Measurements from ENCODE around the gene RELB.

- TF ChIP-seq ELK1 (IDR thresholded peaks at IDR 0.05; ENCODE audit: low read depth, low read length) (no peak), CTCF (IDR thresholded peaks at IDR 0.05) (peak; percentile 84), E2F6 (IDR thresholded peaks at IDR 0.05; ENCODE audit: borderline replicate concordance, low read depth) (no peak), SREBF2 (IDR thresholded peaks at IDR 0.05) (no peak), CHD2 (IDR thresholded peaks at IDR 0.05; ENCODE audit: low read length, partially characterized antibody) (no peak), MAX (IDR thresholded peaks at IDR 0.05) (no peak), NR3C1 (IDR thresholded peaks at IDR 0.05) (no peak), TFCP2L1 (CRISPR knock-in tag; IDR thresholded peaks at IDR 0.05) (no peak), HDAC2 (IDR thresholded peaks at IDR 0.05) (no peak), HEYL (CRISPR knock-in tag; IDR thresholded peaks at IDR 0.05) (no peak), PHF8 (IDR thresholded peaks at IDR 0.05; ENCODE audit: borderline replicate concordance, low read depth) (no peak), RAD21 (conservative IDR thresholded peaks at IDR 0.05 in 1 of 2, IDR thresholded peaks at IDR 0.05 in 1 of 2) (peak; percentile 72 to 87), BCL3 (IDR thresholded peaks at IDR 0.05) (no peak)
Observed at GRCh38 chr19:45016388-45017314, 15.4 kb downstream of the RELB start.

Data from A549 (cell line).